Smooth muscle cell (in vitro differentiated cells): Measurements from ENCODE around the gene PDIA6. TPM values are rescaled to one million over a fixed set of nuclear protein-coding genes. Genes with fewer than 3 reads are reported as not detected.

ENCODE experiments used
- DNase-seq: peaks from one replicate; lab custom pipeline; 2025; ENCODE audit not compliant: unreplicated experiment; lab: John Stamatoyannopoulos, UW
- H2AFZ ChIP-seq: fragments of 200-600 bp; sonication (generic); 2 replicates; pipeline ENCODE4 v1.6.0; 2016; ENCODE audit warnings: antibody characterized with exemption, low read depth, mild to moderate bottlenecking
- H3F3A ChIP-seq: fragments of 200-600 bp; sonication (generic); 2 replicates; pipeline ENCODE4 v1.6.0; 2017; ENCODE audit warnings: antibody characterized with exemption, low read depth
- H3K27ac ChIP-seq: fragments of 200-600 bp; sonication (generic); 2 replicates; pipeline ENCODE4 v1.5.1; 2016; ENCODE audit warnings: low read depth, mild to moderate bottlenecking
- H3K27me3 ChIP-seq: fragments of 200-600 bp; sonication (generic); 2 replicates; pipeline ENCODE4 v1.6.1; 2016; ENCODE audit warnings: low read depth, mild to moderate bottlenecking
- H3K36me3 ChIP-seq: fragments of 200-600 bp; sonication (generic); 2 replicates; pipeline ENCODE4 v1.5.1; 2016; ENCODE audit warnings: low read depth
- H3K4me1 ChIP-seq: fragments of 200-600 bp; sonication (generic); 2 replicates; pipeline ENCODE4 v1.5.1; 2016; ENCODE audit warnings: low read depth
- H3K4me2 ChIP-seq: fragments of 200-600 bp; sonication (generic); 2 replicates; pipeline ENCODE4 v1.6.0; 2016; ENCODE audit warnings: mild to moderate bottlenecking
- H3K4me3 ChIP-seq: fragments of 200-600 bp; sonication (generic); 2 replicates; pipeline ENCODE4 v1.5.1; 2016; ENCODE audit warnings: mild to moderate bottlenecking
- H3K79me2 ChIP-seq: fragments of 200-600 bp; sonication (generic); 2 replicates; pipeline ENCODE4 v1.6.0; 2016; ENCODE audit warnings: low read depth, mild to moderate bottlenecking
- H3K9ac ChIP-seq: fragments of 200-600 bp; sonication (generic); 2 replicates; pipeline ENCODE4 v1.6.0; 2016; ENCODE audit warnings: low read depth
- H3K9me3 ChIP-seq: fragments of 200-600 bp; sonication (generic); replicated peaks from 2 replicates; pipeline ENCODE4 v1.5.1; 2016; ENCODE audit warnings: low read depth
- H4K20me1 ChIP-seq: fragments of 200-600 bp; sonication (generic); 2 replicates; pipeline ENCODE4 v1.6.0; 2016; ENCODE audit warnings: low read depth
- CTCF ChIP-seq: fragments of 200-600 bp; sonication (generic); IDR thresholded peaks from 2 replicates; pipeline ENCODE4 v1.5.1; 2017; ENCODE audit warnings: borderline replicate concordance, mild to moderate bottlenecking, antibody characterized with exemption; ENCODE audit not compliant: insufficient read depth, poor library complexity, severe bottlenecking
- WGBS: methylation state at CpG from one replicate; pipeline ENCODE4 v1.1.7; 2016; ENCODE audit warnings: low lambda C conversion rate; 5-methylcytosine and 5-hydroxymethylcytosine counted together
- polyA plus RNA-seq: library from polyadenylated mRNA; unstranded; fragments of >200 nt; fragmentation: Nextera tagmentation; extraction: Ambion mirVana; gene quantifications from 2 replicates; pipeline ENCODE4 v1.2.1, GENCODE V29; 2016
- total RNA-seq: library from RNA; depleted of rRNA; stranded (reverse); fragments of >200 nt; gene quantifications from 2 replicates; pipeline ENCODE4 v1.2.3, GENCODE V29; 2014

The PDIA6 gene
- total and polyA plus RNA-seq, 2 experiments from 2014 or later, result 360 to 671 TPM

- Histone ChIP-seq H4K20me1 (no peaks in the 10 kb centered on the region), H2AFZ (no peak overlapping the region), H3K4me1 (no peaks in the 10 kb centered on the region), H3K27me3 (no peaks in the 10 kb centered on the region), H3K79me2 (no peaks in the 10 kb centered on the region), H3K9me3 (no peaks in the 10 kb centered on the region), H3K27ac (no peak overlapping the region), H3K36me3 (no peaks in the 10 kb centered on the region), H3K4me2 (no peak overlapping the region), H3K9ac (no peak overlapping the region), H3K4me3 (no peak overlapping the region), H3F3A (no peaks in the 10 kb centered on the region)
- DNase-seq, result no peak
- no peak for TF ChIP-seq CTCF
- 90% methylated on average over 11 of the region's 11 CpGs for WGBS
Measured at GRCh38 chr2:10759151-10759714, 53.4 kb downstream of the PDIA6 start.

GRCh38 chr2:10757814-10758286 is 54.7 kb downstream of the PDIA6 start:
- 91% methylated on average over 6 of the region's 6 CpGs for whole genome bisulfite sequencing
- H3K4me2 ChIP-seq, result no peak overlapping the region
- no peaks in the 10 kb centered on the region for H3K79me2 ChIP-seq
- no peaks in the 10 kb centered on the region for H4K20me1 ChIP-seq
- TF ChIP-seq CTCF, result no peak
- no peak overlapping the region for H3K4me3 ChIP-seq
- H3K27me3 ChIP-seq, result no peaks in the 10 kb centered on the region
- H3K9ac ChIP-seq, result no peak overlapping the region
- H3F3A ChIP-seq, result no peaks in the 10 kb centered on the region
- H3K36me3 ChIP-seq, result no peaks in the 10 kb centered on the region
- no peak overlapping the region for H2AFZ ChIP-seq
- no peaks in the 10 kb centered on the region for H3K9me3 ChIP-seq
- H3K4me1 ChIP-seq, result no peaks in the 10 kb centered on the region
- no peak for DNase-seq
- H3K27ac ChIP-seq, result no peak overlapping the region

- no peak overlapping the region for H2AFZ ChIP-seq
- H3K9me3 ChIP-seq, result no peaks in the 10 kb centered on the region
- no peaks in the 10 kb centered on the region for H3K79me2 ChIP-seq
- no peak overlapping the region for H3K9ac ChIP-seq
- TF ChIP-seq CTCF, result no peak
- no peaks in the 10 kb centered on the region for H3K36me3 ChIP-seq
- H3K4me3 ChIP-seq, result no peak overlapping the region
- no peak for DNase-seq
- no peaks in the 10 kb centered on the region for H4K20me1 ChIP-seq
- no peak overlapping the region for H3K27ac ChIP-seq
- H3K27me3 ChIP-seq, result no peaks in the 10 kb centered on the region
- H3K4me2 ChIP-seq, result no peak overlapping the region
- H3F3A ChIP-seq, result no peaks in the 10 kb centered on the region
- H3K4me1 ChIP-seq, result no peaks in the 10 kb centered on the region
- WGBS, result 63% methylated on average over 7 of the region's 7 CpGs
Measured at GRCh38 chr2:10755621-10756020, 57.0 kb downstream of the PDIA6 start.

- no peak for TF ChIP-seq CTCF
- no peaks in the 10 kb centered on the region for H3K36me3 ChIP-seq
- no peaks in the 10 kb centered on the region for H4K20me1 ChIP-seq
- H3K9me3 ChIP-seq, result no peaks in the 10 kb centered on the region
- 91% methylated on average over 8 of the region's 8 CpGs for WGBS
- H3K27me3 ChIP-seq, result no peaks in the 10 kb centered on the region
- DNase-seq, result no peak
- H2AFZ ChIP-seq, result no peak overlapping the region
- no peak overlapping the region for H3K4me3 ChIP-seq
- no peaks in the 10 kb centered on the region for H3K79me2 ChIP-seq
- H3K27ac ChIP-seq, result no peak overlapping the region
- H3F3A ChIP-seq, result no peaks in the 10 kb centered on the region
- no peak overlapping the region for H3K9ac ChIP-seq
- no peak overlapping the region for H3K4me2 ChIP-seq
- no peaks in the 10 kb centered on the region for H3K4me1 ChIP-seq
Measured at GRCh38 chr2:10753876-10754275, 58.7 kb downstream of the PDIA6 start.
